Jurkat, Clone E6-1 (cell line): ENCODE measurements around the gene TP53.

Experiments
- DNase-seq: peaks from one replicate; pipeline ENCODE4 v3.0.0-alpha.2; 2011; ENCODE audit warnings: low read depth, low spot score
- H3K4me3 ChIP-seq: 2 replicates; pipeline ENCODE4 v1.5.1; 2011; ENCODE audit warnings: mild to moderate bottlenecking, low read length, control low read depth, moderate library complexity

TP53 gene

DNA sequence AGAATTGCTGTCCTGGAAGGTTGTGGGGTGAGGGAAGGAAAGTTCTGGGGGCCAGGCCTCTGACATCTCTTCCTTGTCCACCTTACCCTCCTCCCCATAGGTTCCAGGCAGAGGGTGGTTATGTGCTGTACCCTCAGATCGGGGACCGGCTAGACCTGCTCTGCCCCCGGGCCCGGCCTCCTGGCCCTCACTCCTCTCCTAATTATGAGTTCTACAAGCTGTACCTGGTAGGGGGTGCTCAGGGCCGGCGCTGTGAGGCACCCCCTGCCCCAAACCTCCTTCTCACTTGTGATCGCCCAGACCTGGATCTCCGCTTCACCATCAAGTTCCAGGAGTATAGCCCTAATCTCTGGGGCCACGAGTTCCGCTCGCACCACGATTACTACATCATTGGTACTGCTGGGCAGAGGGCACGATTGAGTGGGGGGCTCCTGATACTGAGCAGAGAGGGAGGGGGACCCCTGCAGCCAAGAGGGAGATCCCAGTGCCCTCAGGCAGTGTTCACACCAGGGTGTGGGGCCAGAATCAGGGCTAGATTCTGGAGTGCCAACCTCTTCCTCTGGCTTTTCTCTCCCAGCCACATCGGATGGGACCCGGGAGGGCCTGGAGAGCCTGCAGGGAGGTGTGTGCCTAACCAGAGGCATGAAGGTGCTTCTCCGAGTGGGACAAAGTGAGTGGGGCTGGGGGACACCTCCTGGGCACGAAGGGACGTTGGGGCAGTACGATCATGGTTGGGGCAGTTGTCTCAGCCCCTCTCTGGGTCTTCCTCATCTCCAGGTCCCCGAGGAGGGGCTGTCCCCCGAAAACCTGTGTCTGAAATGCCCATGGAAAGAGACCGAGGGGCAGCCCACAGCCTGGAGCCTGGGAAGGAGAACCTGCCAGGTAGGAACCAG, 20.8 kb upstream of the TP53 start:
- DNase-seq: no peak
- no peak overlapping the region for H3K4me3 ChIP-seq

- DNase-seq: no peak
- no peak overlapping the region for H3K4me3 ChIP-seq
Measured at GRCh38 chr17:7707446-7707845, 20.2 kb upstream of the TP53 start.

DNA sequence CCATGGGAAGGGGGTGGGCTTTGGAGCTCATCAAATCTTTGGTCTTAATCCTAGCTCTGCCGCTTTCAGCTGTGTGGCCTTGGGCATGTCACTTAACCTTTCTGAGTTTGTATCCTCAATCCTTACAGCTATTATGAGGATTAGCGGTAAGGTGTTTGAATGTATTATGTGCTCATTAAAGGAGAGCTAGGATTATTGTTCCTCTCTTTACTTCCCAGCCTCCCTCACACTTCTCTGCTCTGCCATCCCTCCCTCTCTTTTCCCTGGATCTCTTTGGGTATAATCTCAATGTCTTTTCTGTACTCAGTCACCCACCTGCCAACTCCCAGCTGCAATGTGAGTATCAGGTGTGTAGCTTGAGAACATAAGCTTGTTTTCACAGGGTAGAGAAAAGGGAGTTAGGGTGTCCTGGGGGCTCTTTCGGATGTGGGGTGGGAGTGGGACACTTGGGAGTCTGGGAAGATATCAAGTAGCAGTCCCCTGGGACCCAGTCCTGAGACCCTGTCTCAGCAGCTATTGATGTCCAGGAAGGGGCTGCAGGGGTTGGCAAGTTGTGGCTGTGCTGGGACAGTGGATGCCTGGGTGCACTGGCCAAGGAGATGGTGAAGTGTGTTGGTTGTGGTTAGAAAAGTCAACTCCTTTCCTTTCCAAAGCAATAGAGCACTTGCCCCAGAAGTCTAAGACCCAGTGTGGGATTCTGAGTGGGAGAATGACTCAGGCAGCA, 19.5 kb upstream of the TP53 start:
- DNase-seq: no peak
- no peak overlapping the region for H3K4me3 ChIP-seq

DNA sequence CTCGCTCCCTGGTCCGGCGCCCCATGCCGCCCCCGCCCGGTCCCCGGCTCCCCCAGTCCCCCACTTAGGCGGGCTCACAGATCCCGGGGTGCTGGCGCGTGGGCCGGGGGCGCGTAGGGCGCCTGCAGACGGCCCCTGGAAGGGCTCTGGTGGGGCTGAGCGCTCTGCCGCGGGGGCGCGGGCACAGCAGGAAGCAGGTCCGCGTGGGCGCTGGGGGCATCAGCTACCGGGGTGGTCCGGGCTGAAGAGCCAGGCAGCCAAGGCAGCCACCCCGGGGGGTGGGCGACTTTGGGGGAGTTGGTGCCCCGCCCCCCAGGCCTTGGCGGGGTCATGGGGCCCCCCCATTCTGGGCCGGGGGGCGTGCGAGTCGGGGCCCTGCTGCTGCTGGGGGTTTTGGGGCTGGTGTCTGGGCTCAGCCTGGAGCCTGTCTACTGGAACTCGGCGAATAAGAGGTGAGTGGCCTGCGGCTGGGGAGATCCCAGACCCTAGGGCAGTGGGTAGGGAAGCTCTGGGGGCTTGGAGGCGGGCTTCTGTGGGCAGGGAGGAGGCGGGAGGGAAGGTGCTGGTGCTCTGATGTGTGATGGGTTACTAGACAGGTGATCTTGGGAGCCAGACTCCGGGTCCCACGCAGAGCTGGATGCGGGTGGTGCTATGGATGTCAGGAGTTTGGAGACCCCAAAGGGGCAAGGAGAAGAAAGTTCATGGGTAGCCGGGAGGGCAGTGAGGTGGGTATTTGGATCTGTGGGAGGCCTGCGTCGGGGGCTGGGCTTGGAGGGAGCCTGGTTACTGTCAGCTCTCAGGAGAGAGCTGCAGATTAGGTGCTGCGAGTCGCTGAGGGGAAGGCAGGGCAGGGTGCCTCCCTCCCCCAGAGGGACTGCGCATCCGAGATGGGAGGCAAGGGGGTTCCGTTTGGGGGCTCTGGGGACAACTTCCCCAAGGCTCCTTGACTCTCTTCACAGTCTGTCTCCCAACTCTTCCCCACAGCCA, 18.3 kb upstream of the TP53 start:
- H3K4me3 ChIP-seq: no peak overlapping the region; the same call in 1 of the 2 replicates

DNA sequence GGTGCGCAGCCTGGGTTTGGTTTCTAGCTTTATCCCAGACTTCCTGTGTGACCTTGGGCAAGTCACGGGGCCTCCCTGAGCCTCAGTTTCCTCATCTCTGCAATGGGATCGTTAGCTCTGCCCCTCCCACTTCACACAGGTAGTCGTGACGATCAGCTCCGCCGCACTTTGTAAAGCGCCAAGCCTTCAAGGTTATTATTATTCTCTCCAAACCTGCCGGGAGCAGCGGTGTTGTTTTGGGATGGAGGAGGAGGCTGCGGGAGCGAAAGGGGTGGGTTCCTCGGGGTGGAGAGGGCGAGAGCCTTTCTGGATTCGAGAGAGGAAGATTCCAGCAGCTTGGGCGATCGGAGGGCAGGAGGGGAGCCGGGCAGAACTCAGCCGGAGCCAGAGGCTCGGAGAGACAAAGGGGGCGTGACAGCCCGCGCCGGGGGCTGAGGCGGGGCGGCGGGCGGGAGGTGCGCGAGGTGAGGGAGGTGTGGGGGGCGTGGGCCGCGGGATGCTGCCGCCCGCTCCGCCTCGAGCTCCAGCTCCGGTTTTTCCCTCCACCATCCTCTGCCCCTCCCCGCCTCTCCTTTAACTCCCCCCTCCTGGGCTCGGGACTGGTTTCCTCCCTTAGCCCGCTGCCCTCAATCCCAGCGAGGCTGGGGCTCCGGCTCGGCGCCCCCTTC, 17.4 kb upstream of the TP53 start, which contains the start of gene EFNB3:
EFNB3 (plus strand) TSS at position 602 of the 668 bp plus-strand sequence. CDS start 397 bp downstream, outside the sequence.
- DNase-seq: no peak
- H3K4me3 ChIP-seq: no peak within 1 kb of the TSS; the same call in 1 of the 2 replicates

More for the DNA sequence above, 18.3 kb upstream of the TP53 start:
- no peak for DNase-seq

GRCh38 chr17:7703584-7704479, 16.5 kb upstream of the TP53 start:
- peak; percentile 24 for DNase-seq

GRCh38 chr17:7702776-7703175, 15.5 kb upstream of the TP53 start:
- no peak for DNase-seq
- H3K4me3 ChIP-seq: no peak overlapping the region

More at GRCh38 chr17:7703584-7704479, 16.5 kb upstream of the TP53 start:
- H3K4me3 ChIP-seq: no peak overlapping the region

- H3K4me3 ChIP-seq: no peak overlapping the region
- DNase-seq: no peak
Measured at GRCh38 chr17:7701681-7702080, 14.4 kb upstream of the TP53 start.

- H3K4me3 ChIP-seq: no peak overlapping the region
- no peak for DNase-seq
Measured at GRCh38 chr17:7700510-7700909, 13.2 kb upstream of the TP53 start.

DNA sequence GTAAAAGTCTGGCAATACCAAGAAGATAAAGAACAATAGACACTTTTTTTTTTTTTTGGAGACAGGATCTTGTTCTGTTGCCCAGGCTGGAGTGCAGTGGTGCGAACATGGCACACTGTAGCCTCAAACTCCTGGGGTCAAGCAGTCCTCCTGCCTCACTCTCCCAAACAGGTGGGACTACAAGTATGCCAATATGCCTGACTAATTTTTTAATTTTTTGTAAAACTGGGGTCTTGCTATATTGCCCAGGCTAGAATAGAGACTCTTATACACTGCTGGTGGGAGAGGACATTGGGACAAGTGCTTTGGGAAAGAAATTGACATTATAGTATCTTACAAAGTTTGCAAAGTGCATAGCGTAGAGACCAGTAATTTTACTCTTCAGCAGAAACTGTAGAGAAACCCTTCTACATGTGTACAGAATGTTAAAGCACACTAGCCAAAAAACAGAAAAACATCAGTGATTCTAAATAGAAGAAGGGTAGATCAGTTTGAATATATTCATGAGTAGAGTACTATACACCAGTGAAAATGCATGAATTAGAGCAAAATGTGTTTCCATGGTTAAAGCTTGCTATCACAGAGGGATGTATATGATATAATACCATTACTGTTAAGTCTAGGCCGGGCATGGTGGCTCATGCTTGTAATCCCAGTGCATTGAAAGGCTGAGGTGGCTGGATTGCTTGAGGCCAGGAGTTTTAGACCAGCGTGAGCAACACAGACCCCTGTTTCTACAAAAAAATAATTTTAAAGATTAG, 10.7 kb upstream of the TP53 start:
- DNase-seq: no peak
- no peak overlapping the region for H3K4me3 ChIP-seq

GRCh38 chr17:7695586-7695985, 8.3 kb upstream of the TP53 start:
- DNase-seq: no peak
- no peak overlapping the region for H3K4me3 ChIP-seq

DNA sequence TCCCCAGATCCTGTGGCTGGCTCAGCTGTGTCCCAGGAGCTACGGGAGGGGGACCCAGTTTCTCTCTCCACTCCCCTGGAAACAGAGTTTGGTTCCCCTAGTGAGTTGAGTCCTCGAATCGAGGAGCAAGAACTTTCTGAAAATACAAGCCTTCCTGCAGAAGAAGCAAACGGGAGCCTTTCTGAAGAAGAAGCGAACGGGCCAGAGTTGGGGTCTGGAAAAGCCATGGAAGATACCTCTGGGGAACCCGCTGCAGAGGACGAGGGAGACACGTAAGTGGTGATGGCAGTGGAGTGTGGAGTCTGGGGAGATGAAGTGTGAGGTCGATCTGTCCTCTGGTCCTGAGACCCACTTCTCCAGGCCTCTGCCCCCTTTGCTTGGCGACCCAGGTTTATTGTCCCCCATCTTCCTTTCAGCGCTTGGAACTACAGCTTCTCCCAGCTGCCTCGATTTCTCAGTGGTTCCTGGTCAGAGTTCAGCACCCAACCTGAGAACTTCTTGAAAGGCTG, 1.6 kb upstream of the TP53 start:
- H3K4me3 ChIP-seq: peak overlapping the region; percentile 100
- DNase-seq: no peak

GRCh38 chr17:7687908-7688807, 868 bp upstream of the TP53 start, which contains the start of gene WRAP53:
Gene WRAP53, plus strand, starts transcription at chr17:7688477. Its CDS starts 172 bp downstream, at chr17:7688649.
- DNase-seq: peak; percentile 94
- H3K4me3 ChIP-seq: peak within 1 kb of the TSS; percentile 100

DNA sequence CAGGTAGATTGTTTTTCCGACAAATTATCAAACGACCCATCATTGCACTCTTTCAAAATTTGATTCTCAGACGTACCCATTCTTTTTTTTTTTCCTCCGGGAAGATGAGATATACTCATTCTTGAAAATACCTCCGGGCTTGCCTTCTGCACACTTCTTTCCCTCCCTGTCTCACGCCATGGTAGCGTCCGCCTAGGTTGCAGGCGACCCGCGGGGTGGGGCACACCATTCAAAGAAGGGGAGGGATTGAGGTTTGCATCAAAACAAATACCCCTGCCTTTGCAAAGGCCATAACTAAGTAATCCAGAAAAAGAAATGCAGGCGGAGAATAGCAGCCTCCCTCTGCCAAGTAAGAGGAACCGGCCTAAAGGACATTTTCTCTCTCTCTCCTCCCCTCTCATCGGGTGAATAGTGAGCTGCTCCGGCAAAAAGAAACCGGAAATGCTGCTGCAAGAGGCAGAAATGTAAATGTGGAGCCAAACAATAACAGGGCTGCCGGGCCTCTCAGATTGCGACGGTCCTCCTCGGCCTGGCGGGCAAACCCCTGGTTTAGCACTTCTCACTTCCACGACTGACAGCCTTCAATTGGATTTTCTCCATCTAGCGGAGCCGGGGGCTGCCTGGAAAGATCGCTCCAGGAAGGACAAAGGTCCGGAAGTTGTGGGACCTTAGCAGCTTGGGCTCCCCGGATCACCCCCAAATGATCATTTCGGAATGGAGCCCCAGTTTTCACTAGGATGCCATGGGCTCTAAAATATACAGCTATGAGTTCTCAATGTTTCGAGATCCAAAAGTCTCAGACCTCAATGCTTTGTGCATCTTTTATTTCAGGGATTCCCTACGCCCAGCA, 843 bp downstream of the TP53 start:
- DNase-seq: peak; percentile 84
- H3K4me3 ChIP-seq: peak overlapping the region; percentile 100
